Measurements from ENCODE around the gene SLC17A4.

GRCh38 chr6:25715794-25716193, 38.7 kb upstream of the SLC17A4 start:
- TF ChIP-seq HCFC1 (IDR thresholded peaks at IDR 0.05; ENCODE audit: low read length) (no peak), NRF1 (conservative IDR thresholded peaks at IDR 0.05; ENCODE audit: low read depth, low read length) (no peak), NBN (IDR thresholded peaks at IDR 0.05) (no peak), BACH1 (IDR thresholded peaks at IDR 0.05; ENCODE audit: borderline replicate concordance) (no peak), YBX1 (IDR thresholded peaks at IDR 0.05) (no peak), SIN3A (IDR thresholded peaks at IDR 0.05; ENCODE audit: low read depth, low read length) (no peak), CHD2 (IDR thresholded peaks at IDR 0.05; ENCODE audit: borderline replicate concordance, low read depth, low read length) (no peak), POLR2A (IDR thresholded peaks at IDR 0.05; ENCODE audit: low read depth, low read length) (no peak), ZNF274 (IDR thresholded peaks at IDR 0.05; ENCODE audit: insufficient read depth, insufficient read length) (no peak), USF2 (IDR thresholded peaks at IDR 0.05; ENCODE audit: borderline replicate concordance, low read depth, low read length) (no peak)
- TF ChIP-seq, protein P1, sequence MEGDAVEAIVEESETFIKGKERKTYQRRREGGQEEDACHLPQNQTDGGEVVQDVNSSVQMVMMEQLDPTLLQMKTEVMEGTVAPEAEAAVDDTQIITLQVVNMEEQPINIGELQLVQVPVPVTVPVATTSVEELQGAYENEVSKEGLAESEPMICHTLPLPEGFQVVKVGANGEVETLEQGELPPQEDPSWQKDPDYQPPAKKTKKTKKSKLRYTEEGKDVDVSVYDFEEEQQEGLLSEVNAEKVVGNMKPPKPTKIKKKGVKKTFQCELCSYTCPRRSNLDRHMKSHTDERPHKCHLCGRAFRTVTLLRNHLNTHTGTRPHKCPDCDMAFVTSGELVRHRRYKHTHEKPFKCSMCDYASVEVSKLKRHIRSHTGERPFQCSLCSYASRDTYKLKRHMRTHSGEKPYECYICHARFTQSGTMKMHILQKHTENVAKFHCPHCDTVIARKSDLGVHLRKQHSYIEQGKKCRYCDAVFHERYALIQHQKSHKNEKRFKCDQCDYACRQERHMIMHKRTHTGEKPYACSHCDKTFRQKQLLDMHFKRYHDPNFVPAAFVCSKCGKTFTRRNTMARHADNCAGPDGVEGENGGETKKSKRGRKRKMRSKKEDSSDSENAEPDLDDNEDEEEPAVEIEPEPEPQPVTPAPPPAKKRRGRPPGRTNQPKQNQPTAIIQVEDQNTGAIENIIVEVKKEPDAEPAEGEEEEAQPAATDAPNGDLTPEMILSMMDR (IDR thresholded peaks at IDR 0.05 in 2 of 3, conservative IDR thresholded peaks at IDR 0.05 in 1 of 3; ENCODE audit: control insufficient read depth in 2 of 3, extremely low read depth in 1 of 3, insufficient read depth in 1 of 3, low read depth in 3 of 3, low read length in 3 of 3) = no peak
- TF ChIP-seq, protein P2, sequence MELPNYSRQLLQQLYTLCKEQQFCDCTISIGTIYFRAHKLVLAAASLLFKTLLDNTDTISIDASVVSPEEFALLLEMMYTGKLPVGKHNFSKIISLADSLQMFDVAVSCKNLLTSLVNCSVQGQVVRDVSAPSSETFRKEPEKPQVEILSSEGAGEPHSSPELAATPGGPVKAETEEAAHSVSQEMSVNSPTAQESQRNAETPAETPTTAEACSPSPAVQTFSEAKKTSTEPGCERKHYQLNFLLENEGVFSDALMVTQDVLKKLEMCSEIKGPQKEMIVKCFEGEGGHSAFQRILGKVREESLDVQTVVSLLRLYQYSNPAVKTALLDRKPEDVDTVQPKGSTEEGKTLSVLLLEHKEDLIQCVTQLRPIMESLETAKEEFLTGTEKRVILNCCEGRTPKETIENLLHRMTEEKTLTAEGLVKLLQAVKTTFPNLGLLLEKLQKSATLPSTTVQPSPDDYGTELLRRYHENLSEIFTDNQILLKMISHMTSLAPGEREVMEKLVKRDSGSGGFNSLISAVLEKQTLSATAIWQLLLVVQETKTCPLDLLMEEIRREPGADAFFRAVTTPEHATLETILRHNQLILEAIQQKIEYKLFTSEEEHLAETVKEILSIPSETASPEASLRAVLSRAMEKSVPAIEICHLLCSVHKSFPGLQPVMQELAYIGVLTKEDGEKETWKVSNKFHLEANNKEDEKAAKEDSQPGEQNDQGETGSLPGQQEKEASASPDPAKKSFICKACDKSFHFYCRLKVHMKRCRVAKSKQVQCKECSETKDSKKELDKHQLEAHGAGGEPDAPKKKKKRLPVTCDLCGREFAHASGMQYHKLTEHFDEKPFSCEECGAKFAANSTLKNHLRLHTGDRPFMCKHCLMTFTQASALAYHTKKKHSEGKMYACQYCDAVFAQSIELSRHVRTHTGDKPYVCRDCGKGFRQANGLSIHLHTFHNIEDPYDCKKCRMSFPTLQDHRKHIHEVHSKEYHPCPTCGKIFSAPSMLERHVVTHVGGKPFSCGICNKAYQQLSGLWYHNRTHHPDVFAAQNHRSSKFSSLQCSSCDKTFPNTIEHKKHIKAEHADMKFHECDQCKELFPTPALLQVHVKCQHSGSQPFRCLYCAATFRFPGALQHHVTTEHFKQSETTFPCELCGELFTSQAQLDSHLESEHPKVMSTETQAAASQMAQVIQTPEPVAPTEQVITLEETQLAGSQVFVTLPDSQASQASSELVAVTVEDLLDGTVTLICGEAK (IDR thresholded peaks at IDR 0.05; ENCODE audit: borderline replicate concordance) = no peak
- TF ChIP-seq, protein P3, sequence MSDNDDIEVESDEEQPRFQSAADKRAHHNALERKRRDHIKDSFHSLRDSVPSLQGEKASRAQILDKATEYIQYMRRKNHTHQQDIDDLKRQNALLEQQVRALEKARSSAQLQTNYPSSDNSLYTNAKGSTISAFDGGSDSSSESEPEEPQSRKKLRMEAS (IDR thresholded peaks at IDR 0.05; ENCODE audit: low read depth, low read length) = no peak

Measured in GM12878 (cell line).